WERI-Rb-1 (cell line): ENCODE results near the gene GRAMD1A.

Source experiments
- DNase-seq: peaks from one replicate; pipeline ENCODE4 v3.0.0-alpha.2; 2020
- H3K27ac ChIP-seq: fragments of 250-450 bp; sonication (Bioruptor Pico); 2 replicates; pipeline ENCODE4 v1.5.1; 2020; ENCODE audit warnings: mild to moderate bottlenecking, moderate library complexity
- H3K27me3 ChIP-seq: fragments of 250-450 bp; sonication (Bioruptor Pico); 2 replicates; pipeline ENCODE4 v1.5.1; 2021; ENCODE audit warnings: mild to moderate bottlenecking, low read depth, moderate library complexity; ENCODE audit not compliant: insufficient read depth, severe bottlenecking
- H3K36me3 ChIP-seq: fragments of 250-450 bp; sonication (Bioruptor Pico); 2 replicates; pipeline ENCODE4 v1.5.1; 2020; ENCODE audit warnings: mild to moderate bottlenecking, moderate library complexity
- H3K4me3 ChIP-seq: 2 replicates; pipeline ENCODE4 v1.5.1; 2011; ENCODE audit warnings: low read depth, mild to moderate bottlenecking, control low read depth, low read length
- H3K9me3 ChIP-seq: fragments of 250-450 bp; sonication (Bioruptor Pico); 2 replicates; pipeline ENCODE4 v1.5.1; 2021; ENCODE audit warnings: mild to moderate bottlenecking, moderate library complexity; ENCODE audit not compliant: severe bottlenecking
- CTCF ChIP-seq: IDR thresholded peaks from 2 replicates; pipeline ENCODE4 v1.5.1; 2011; ENCODE audit warnings: low read depth, mild to moderate bottlenecking, control low read depth, inconsistent platforms, low read length

Gene GRAMD1A

GRCh38 chr19:35022460-35022859 lies 22.3 kb downstream of the GRAMD1A start:
- H3K36me3 ChIP-seq, result peaks cover 89% of the 10 kb centered on the region

GRCh38 chr19:35023428-35023827 lies 23.3 kb downstream of the GRAMD1A start:
- TF ChIP-seq CTCF, result no peak
- Histone ChIP-seq H3K36me3 (peaks cover 89% of the 10 kb centered on the region), H3K27me3 (no peaks in the 10 kb centered on the region), H3K9me3 (no peaks in the 10 kb centered on the region), H3K27ac (no peak overlapping the region), H3K4me3 (no peak overlapping the region)
- DNase-seq, result no peak

More at GRCh38 chr19:35022460-35022859, 22.3 kb downstream of the GRAMD1A start:
- H3K9me3 ChIP-seq, result no peaks in the 10 kb centered on the region
- no peak overlapping the region for H3K4me3 ChIP-seq
- TF ChIP-seq CTCF, result no peak
- no peak for DNase-seq
- H3K27ac ChIP-seq, result no peak overlapping the region
- no peaks in the 10 kb centered on the region for H3K27me3 ChIP-seq

- no peak for DNase-seq
- Histone ChIP-seq H3K27me3 (no peaks in the 10 kb centered on the region), H3K9me3 (no peaks in the 10 kb centered on the region), H3K27ac (no peak overlapping the region), H3K4me3 (no peak overlapping the region), H3K36me3 (peaks cover 83% of the 10 kb centered on the region)
- no peak for TF ChIP-seq CTCF
Measured at GRCh38 chr19:35024095-35024494, 24.0 kb downstream of the GRAMD1A start.

- H3K27me3 ChIP-seq, result no peaks in the 10 kb centered on the region
- H3K36me3 ChIP-seq, result peaks cover 64% of the 10 kb centered on the region
- TF ChIP-seq CTCF, result no peak
- H3K27ac ChIP-seq, result peak overlapping the region; percentile 68
- no peak overlapping the region for H3K4me3 ChIP-seq
- no peak for DNase-seq
- H3K9me3 ChIP-seq, result no peaks in the 10 kb centered on the region
Measured at GRCh38 chr19:35025969-35026368, 25.8 kb downstream of the GRAMD1A start.

- H3K9me3 ChIP-seq, result no peaks in the 10 kb centered on the region
- H3K4me3 ChIP-seq, result no peak overlapping the region
- H3K27ac ChIP-seq, result peak overlapping the region; percentile 68
- no peak for TF ChIP-seq CTCF
- DNase-seq, result no peak
- H3K27me3 ChIP-seq, result no peaks in the 10 kb centered on the region
- peaks cover 60% of the 10 kb centered on the region for H3K36me3 ChIP-seq
Measured at GRCh38 chr19:35026418-35026817, 26.3 kb downstream of the GRAMD1A start.

- no peak overlapping the region for H3K4me3 ChIP-seq
- H3K27me3 ChIP-seq, result no peaks in the 10 kb centered on the region
- peaks cover 54% of the 10 kb centered on the region for H3K36me3 ChIP-seq
- H3K27ac ChIP-seq, result no peak overlapping the region
- no peak for DNase-seq
- no peaks in the 10 kb centered on the region for H3K9me3 ChIP-seq
- TF ChIP-seq CTCF, result no peak
Measured at GRCh38 chr19:35027009-35027408, 26.9 kb downstream of the GRAMD1A start.
